HepG2 (cell line): ENCODE measurements around the gene THAP2. TPM values are rescaled to one million over a fixed set of nuclear protein-coding genes. Genes with fewer than 3 reads are reported as not detected.

Experiments used
- RBAK ChIP-seq: sonication (generic); formaldehyde crosslinking; IDR thresholded peaks from 2 replicates; pipeline ENCODE4 v1.5.1; 2020; ENCODE audit warnings: mild to moderate bottlenecking, missing genetic modification reagents
- SRY ChIP-seq: sonication (generic); formaldehyde crosslinking; IDR thresholded peaks from 2 replicates; pipeline ENCODE4 v1.8.0; 2022; ENCODE audit warnings: mild to moderate bottlenecking, missing genetic modification reagents
- ZNF484 ChIP-seq: sonication (generic); formaldehyde crosslinking; IDR thresholded peaks from 2 replicates; pipeline ENCODE4 v1.5.1; 2020; ENCODE audit warnings: mild to moderate bottlenecking, low read depth, missing genetic modification reagents, borderline replicate concordance
- ZNF644 ChIP-seq: IDR thresholded peaks from 2 replicates; pipeline ENCODE4 v1.6.1; 2016; ENCODE audit warnings: low read depth
- polyA plus RNA-seq, 8 experiments: library from polyadenylated mRNA; depleted of rRNA in 3 of 8; stranded (reverse) in 7 of 8; unstranded in 1 of 8; fragments of >200 nt; fragmentation: Illumina TruSeq in 4 of 8; extraction: Trizol in 4 of 8; gene quantifications; 2 replicates each; pipeline versions ENCODE4 v1.2.1 to v1.2.3, GENCODE V29; 2011 to 2016; ENCODE audit warnings: low read depth in 4 of 8, missing spikeins in 1 of 8, mixed read lengths in 1 of 8; ENCODE audit not compliant: insufficient read depth in 1 of 8
- total RNA-seq, 5 experiments: library from RNA; depleted of rRNA; stranded (reverse); fragments of >200 nt; fragmentation: Illumina TruSeq; extraction: Trizol; gene quantifications; 2 replicates each; pipeline ENCODE4 v1.2.3, GENCODE V29; 2016; ENCODE audit warnings: low read depth in 1 of 5
- TF ChIP-seq, protein P1 (sequence below): sonication (generic); formaldehyde crosslinking; IDR thresholded peaks from 2 replicates; pipeline ENCODE4 v1.4.0; 2020; ENCODE audit warnings: mild to moderate bottlenecking, missing genetic modification reagents
- TF ChIP-seq, protein P2 (sequence below): sonication (generic); formaldehyde crosslinking; IDR thresholded peaks from 2 replicates; pipeline ENCODE4 v1.5.1; 2020; ENCODE audit warnings: mild to moderate bottlenecking, missing genetic modification reagents, borderline replicate concordance
- TF ChIP-seq, protein P3 (sequence below): sonication (generic); formaldehyde crosslinking; IDR thresholded peaks from 2 replicates; pipeline ENCODE4 v1.4.0; 2020; ENCODE audit warnings: missing genetic modification reagents, borderline replicate concordance
- TF ChIP-seq, protein P4 (sequence below): sonication (generic); formaldehyde crosslinking; IDR thresholded peaks from 2 replicates; pipeline ENCODE4 v1.8.0; 2022; ENCODE audit warnings: missing genetic modification reagents, mild to moderate bottlenecking, borderline replicate concordance
- TF ChIP-seq, protein P5 (sequence below): sonication (generic); formaldehyde crosslinking; IDR thresholded peaks from 2 replicates; pipeline ENCODE4 v1.8.0; 2022; ENCODE audit warnings: mild to moderate bottlenecking, missing genetic modification reagents, moderate library complexity
- TF ChIP-seq, protein P6 (sequence below), 2 experiments: fragments of 450-650 bp in 1 of 2; sonication (generic) in 1 of 2; formaldehyde crosslinking; IDR thresholded peaks; 2 replicates each; pipeline versions ENCODE4 v1.5.0 to v1.8.0; 2020 to 2022; ENCODE audit warnings: mild to moderate bottlenecking in 1 of 2, missing genetic modification reagents in 1 of 2

The THAP2 gene
- total and polyA plus RNA-seq, 2 of the 13 experiments (the other 11 are each of a cell fraction or from before 2014, with no cell fraction given): 5.2 to 6.2 TPM

DNA sequence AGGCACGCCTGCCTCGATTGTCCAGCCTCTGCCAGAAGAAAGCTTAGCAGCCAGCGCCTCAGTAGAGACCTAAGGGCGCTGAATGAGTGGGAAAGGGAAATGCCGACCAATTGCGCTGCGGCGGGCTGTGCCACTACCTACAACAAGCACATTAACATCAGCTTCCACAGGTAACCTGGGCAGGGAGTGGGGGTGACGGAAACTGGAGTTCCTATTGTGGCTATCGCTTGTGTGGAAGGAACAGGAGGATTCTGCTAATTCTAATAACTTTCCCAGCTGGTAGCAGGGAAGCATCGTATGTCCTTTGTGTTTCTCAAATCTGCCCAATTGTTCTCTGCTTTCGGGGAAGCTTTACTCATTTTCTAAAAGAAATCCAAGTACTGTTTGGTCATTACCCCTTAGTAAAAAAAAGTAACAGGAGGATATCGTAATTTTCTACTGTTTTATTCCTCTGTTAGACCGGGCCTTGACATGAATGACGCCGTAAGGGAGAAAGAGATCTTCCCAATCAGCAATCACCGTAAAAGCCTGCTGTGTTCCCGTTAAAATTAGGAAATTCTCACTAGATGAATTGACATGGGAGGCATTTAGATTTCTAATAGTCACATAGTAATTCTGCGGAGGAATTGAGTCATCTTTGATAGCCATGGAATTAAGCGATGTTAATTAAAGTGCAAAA lies 449 bp downstream of the THAP2 start (continued):
- TF ChIP-seq ZNF484 (CRISPR knock-in tag): no peak
- TF ChIP-seq ZNF644 (CRISPR knock-in tag): no peak
- TF ChIP-seq, protein P1, sequence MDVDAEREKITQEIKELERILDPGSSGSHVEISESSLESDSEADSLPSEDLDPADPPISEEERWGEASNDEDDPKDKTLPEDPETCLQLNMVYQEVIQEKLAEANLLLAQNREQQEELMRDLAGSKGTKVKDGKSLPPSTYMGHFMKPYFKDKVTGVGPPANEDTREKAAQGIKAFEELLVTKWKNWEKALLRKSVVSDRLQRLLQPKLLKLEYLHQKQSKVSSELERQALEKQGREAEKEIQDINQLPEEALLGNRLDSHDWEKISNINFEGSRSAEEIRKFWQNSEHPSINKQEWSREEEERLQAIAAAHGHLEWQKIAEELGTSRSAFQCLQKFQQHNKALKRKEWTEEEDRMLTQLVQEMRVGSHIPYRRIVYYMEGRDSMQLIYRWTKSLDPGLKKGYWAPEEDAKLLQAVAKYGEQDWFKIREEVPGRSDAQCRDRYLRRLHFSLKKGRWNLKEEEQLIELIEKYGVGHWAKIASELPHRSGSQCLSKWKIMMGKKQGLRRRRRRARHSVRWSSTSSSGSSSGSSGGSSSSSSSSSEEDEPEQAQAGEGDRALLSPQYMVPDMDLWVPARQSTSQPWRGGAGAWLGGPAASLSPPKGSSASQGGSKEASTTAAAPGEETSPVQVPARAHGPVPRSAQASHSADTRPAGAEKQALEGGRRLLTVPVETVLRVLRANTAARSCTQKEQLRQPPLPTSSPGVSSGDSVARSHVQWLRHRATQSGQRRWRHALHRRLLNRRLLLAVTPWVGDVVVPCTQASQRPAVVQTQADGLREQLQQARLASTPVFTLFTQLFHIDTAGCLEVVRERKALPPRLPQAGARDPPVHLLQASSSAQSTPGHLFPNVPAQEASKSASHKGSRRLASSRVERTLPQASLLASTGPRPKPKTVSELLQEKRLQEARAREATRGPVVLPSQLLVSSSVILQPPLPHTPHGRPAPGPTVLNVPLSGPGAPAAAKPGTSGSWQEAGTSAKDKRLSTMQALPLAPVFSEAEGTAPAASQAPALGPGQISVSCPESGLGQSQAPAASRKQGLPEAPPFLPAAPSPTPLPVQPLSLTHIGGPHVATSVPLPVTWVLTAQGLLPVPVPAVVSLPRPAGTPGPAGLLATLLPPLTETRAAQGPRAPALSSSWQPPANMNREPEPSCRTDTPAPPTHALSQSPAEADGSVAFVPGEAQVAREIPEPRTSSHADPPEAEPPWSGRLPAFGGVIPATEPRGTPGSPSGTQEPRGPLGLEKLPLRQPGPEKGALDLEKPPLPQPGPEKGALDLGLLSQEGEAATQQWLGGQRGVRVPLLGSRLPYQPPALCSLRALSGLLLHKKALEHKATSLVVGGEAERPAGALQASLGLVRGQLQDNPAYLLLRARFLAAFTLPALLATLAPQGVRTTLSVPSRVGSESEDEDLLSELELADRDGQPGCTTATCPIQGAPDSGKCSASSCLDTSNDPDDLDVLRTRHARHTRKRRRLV (CRISPR knock-in tag): no peak
- TF ChIP-seq, protein P2, sequence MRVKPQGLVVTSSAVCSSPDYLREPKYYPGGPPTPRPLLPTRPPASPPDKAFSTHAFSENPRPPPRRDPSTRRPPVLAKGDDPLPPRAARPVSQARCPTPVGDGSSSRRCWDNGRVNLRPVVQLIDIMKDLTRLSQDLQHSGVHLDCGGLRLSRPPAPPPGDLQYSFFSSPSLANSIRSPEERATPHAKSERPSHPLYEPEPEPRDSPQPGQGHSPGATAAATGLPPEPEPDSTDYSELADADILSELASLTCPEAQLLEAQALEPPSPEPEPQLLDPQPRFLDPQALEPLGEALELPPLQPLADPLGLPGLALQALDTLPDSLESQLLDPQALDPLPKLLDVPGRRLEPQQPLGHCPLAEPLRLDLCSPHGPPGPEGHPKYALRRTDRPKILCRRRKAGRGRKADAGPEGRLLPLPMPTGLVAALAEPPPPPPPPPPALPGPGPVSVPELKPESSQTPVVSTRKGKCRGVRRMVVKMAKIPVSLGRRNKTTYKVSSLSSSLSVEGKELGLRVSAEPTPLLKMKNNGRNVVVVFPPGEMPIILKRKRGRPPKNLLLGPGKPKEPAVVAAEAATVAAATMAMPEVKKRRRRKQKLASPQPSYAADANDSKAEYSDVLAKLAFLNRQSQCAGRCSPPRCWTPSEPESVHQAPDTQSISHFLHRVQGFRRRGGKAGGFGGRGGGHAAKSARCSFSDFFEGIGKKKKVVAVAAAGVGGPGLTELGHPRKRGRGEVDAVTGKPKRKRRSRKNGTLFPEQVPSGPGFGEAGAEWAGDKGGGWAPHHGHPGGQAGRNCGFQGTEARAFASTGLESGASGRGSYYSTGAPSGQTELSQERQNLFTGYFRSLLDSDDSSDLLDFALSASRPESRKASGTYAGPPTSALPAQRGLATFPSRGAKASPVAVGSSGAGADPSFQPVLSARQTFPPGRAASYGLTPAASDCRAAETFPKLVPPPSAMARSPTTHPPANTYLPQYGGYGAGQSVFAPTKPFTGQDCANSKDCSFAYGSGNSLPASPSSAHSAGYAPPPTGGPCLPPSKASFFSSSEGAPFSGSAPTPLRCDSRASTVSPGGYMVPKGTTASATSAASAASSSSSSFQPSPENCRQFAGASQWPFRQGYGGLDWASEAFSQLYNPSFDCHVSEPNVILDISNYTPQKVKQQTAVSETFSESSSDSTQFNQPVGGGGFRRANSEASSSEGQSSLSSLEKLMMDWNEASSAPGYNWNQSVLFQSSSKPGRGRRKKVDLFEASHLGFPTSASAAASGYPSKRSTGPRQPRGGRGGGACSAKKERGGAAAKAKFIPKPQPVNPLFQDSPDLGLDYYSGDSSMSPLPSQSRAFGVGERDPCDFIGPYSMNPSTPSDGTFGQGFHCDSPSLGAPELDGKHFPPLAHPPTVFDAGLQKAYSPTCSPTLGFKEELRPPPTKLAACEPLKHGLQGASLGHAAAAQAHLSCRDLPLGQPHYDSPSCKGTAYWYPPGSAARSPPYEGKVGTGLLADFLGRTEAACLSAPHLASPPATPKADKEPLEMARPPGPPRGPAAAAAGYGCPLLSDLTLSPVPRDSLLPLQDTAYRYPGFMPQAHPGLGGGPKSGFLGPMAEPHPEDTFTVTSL: no peak
- TF ChIP-seq SRY: 0 out of 2 replicates have a peak, but pooled peaks have one; percentile 63
- TF ChIP-seq, protein P3, sequence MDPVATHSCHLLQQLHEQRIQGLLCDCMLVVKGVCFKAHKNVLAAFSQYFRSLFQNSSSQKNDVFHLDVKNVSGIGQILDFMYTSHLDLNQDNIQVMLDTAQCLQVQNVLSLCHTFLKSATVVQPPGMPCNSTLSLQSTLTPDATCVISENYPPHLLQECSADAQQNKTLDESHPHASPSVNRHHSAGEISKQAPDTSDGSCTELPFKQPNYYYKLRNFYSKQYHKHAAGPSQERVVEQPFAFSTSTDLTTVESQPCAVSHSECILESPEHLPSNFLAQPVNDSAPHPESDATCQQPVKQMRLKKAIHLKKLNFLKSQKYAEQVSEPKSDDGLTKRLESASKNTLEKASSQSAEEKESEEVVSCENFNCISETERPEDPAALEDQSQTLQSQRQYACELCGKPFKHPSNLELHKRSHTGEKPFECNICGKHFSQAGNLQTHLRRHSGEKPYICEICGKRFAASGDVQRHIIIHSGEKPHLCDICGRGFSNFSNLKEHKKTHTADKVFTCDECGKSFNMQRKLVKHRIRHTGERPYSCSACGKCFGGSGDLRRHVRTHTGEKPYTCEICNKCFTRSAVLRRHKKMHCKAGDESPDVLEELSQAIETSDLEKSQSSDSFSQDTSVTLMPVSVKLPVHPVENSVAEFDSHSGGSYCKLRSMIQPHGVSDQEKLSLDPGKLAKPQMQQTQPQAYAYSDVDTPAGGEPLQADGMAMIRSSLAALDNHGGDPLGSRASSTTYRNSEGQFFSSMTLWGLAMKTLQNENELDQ (CRISPR knock-in tag): no peak
- TF ChIP-seq, protein P4, sequence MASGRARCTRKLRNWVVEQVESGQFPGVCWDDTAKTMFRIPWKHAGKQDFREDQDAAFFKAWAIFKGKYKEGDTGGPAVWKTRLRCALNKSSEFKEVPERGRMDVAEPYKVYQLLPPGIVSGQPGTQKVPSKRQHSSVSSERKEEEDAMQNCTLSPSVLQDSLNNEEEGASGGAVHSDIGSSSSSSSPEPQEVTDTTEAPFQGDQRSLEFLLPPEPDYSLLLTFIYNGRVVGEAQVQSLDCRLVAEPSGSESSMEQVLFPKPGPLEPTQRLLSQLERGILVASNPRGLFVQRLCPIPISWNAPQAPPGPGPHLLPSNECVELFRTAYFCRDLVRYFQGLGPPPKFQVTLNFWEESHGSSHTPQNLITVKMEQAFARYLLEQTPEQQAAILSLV (CRISPR knock-in tag): no peak
- TF ChIP-seq, protein P5, sequence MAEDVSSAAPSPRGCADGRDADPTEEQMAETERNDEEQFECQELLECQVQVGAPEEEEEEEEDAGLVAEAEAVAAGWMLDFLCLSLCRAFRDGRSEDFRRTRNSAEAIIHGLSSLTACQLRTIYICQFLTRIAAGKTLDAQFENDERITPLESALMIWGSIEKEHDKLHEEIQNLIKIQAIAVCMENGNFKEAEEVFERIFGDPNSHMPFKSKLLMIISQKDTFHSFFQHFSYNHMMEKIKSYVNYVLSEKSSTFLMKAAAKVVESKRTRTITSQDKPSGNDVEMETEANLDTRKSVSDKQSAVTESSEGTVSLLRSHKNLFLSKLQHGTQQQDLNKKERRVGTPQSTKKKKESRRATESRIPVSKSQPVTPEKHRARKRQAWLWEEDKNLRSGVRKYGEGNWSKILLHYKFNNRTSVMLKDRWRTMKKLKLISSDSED (CRISPR knock-in tag): no peak
- TF ChIP-seq, protein P6, sequence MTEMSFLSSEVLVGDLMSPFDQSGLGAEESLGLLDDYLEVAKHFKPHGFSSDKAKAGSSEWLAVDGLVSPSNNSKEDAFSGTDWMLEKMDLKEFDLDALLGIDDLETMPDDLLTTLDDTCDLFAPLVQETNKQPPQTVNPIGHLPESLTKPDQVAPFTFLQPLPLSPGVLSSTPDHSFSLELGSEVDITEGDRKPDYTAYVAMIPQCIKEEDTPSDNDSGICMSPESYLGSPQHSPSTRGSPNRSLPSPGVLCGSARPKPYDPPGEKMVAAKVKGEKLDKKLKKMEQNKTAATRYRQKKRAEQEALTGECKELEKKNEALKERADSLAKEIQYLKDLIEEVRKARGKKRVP (CRISPR knock-in tag; IDR thresholded peaks at IDR 0.05): peak in 1 of 2 experiments; percentile 59; a peak in 1 of 4 replicates
- TF ChIP-seq RBAK (CRISPR knock-in tag): no peak
